Uterus (tissue), 2 donors: ENCODE data around the gene NEBL.

Source experiments
- CTCF ChIP-seq, 4 experiments: fragments of 200-600 bp in 2 of 4; fragments of 450-650 bp in 2 of 4; sonication (generic) in 2 of 4; IDR thresholded peaks; one replicate each; pipeline ENCODE4 v1.5.1; 2016 to 2019; ENCODE audit warnings: antibody characterized with exemption in 4 of 4, mild to moderate bottlenecking in 2 of 4, moderate library complexity in 1 of 4
- POLR2A ChIP-seq, 2 donors: fragments of 450-650 bp; IDR thresholded peaks; one replicate each; pipeline ENCODE4 v1.6.1; 2016; ENCODE audit warnings: antibody characterized with exemption in 2 of 2, mild to moderate bottlenecking in 1 of 2, moderate library complexity in 1 of 2

DNA sequence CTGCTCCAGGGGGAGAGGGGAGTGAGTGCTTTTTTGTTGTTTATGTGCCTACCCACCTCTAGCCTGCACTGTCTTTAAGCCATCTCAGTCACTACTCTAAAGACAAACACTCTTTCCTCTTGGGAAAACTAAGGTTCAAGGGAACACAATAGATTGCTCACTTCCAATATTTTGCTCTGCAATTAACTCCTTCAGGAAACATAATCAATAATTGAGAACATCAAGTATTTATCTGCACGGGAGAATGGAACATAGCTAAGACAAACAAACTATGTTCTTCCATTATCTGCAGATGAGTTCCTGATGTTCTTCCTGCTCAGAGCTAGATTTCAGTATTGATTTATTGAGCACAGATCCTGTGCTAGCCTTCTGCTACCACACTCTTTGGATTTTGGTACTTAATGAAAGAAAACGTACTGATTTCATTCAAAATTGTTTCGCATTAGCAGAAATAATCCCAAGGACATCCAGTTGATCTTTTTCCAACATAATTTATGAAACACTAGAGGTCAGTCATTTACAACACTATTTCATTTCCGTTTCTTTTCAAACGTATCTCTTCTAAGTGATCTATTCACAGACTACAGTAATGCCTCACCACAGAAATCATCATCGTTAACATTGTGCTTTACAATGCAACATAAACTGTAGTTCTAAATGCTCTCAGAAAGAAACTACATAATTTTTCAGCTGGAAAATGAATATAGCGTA lies 8.3 kb downstream of the NEBL start:
- TF ChIP-seq POLR2A (IDR thresholded peaks at IDR 0.05), result no peak
- TF ChIP-seq CTCF (IDR thresholded peaks at IDR 0.05), result no peak
